ENCODE results near the gene PLPPR3. TPM values are rescaled to one million over a fixed set of nuclear protein-coding genes. Genes with fewer than 3 reads are reported as not detected.

The PLPPR3 gene
- total RNA-seq, 4 donors from 2014 or later, result not detected

DNA sequence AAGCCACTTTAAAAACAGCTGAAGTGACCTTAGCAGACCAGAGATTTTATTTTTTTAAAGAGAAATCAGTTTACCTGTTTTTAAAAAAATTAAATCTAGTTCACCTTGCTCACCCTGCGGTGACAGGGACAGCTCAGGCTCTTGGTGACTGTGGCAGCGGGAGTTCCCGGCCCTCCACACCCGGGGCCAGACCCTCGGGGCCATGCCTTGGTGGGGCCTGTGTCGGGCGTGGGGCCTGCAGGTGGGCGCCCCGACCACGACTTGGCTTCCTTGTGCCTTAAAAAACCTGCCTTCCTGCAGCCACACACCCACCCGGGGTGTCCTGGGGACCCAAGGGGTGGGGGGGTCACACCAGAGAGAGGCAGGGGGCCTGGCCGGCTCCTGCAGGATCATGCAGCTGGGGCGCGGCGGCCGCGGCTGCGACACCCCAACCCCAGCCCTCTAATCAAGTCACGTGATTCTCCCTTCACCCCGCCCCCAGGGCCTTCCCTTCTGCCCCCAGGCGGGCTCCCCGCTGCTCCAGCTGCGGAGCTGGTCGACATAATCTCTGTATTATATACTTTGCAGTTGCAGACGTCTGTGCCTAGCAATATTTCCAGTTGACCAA is 10.8 kb downstream of the PLPPR3 start:
- Histone ChIP-seq H3K4me1 (no peaks in the 10 kb centered on the region), H3K36me3 (peaks cover 0 to 75% (median 7%) of the 10 kb centered on the region in 3 donors), H3K27me3 (no peaks in the 10 kb centered on the region), H3K27ac (no peak overlapping the region), H3K4me3 (no peak overlapping the region), H3K9me3 (no peaks in the 10 kb centered on the region)
- DNase-seq, result no peak
- TF ChIP-seq, protein P1, sequence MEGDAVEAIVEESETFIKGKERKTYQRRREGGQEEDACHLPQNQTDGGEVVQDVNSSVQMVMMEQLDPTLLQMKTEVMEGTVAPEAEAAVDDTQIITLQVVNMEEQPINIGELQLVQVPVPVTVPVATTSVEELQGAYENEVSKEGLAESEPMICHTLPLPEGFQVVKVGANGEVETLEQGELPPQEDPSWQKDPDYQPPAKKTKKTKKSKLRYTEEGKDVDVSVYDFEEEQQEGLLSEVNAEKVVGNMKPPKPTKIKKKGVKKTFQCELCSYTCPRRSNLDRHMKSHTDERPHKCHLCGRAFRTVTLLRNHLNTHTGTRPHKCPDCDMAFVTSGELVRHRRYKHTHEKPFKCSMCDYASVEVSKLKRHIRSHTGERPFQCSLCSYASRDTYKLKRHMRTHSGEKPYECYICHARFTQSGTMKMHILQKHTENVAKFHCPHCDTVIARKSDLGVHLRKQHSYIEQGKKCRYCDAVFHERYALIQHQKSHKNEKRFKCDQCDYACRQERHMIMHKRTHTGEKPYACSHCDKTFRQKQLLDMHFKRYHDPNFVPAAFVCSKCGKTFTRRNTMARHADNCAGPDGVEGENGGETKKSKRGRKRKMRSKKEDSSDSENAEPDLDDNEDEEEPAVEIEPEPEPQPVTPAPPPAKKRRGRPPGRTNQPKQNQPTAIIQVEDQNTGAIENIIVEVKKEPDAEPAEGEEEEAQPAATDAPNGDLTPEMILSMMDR (IDR thresholded peaks at IDR 0.05), result no peak
- TF ChIP-seq POLR2A (IDR thresholded peaks at IDR 0.05), result no peak

DNA sequence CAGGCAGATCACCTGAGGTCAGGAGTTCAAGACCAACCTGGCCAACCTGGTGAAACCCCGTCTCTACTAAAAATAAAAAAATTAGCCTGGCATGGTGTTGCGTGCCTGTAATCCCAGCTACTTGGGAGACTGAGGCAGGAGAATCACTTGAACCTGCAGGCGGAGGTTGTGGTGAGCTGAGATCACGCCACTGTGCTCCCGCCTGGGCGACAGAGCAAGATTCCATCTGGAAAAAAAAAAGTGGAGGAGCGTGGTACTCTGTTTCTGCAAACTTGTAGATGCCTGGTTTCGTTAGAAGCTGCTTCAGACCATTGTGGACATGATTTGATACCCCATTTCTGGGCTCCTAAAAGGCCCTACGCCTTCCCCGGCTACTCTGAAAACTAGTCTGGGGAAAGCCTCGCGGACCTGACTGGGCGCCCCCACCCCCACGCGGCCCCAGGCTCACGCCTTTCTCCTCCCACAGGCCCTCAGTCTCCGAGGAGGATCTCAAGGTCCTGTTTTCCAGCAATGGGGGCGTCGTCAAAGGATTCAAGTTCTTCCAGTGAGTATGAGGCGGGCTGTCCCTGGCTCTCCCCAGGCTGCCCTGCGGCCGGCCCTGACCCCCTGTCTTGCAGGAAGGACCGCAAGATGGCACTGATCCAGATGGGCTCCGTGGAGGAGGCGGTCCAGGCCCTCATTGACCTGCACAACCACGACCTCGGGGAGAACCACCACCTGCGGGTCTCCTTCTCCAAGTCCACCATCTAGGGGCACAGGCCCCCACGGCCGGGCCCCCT is 11.5 kb downstream of the PLPPR3 start:
- H3K27ac ChIP-seq, result no peak overlapping the region
- TF ChIP-seq POLR2A (IDR thresholded peaks at IDR 0.05), result no peak
- TF ChIP-seq, protein P1 (IDR thresholded peaks at IDR 0.05), result no peak
- peaks cover 3 to 82% (median 7%) of the 10 kb centered on the region in 3 donors for H3K36me3 ChIP-seq
- H3K27me3 ChIP-seq, result no peaks in the 10 kb centered on the region
- H3K9me3 ChIP-seq, result no peaks in the 10 kb centered on the region
- no peaks in the 10 kb centered on the region for H3K4me1 ChIP-seq
- DNase-seq, result no peak
- H3K4me3 ChIP-seq, result no peak overlapping the region

DNA sequence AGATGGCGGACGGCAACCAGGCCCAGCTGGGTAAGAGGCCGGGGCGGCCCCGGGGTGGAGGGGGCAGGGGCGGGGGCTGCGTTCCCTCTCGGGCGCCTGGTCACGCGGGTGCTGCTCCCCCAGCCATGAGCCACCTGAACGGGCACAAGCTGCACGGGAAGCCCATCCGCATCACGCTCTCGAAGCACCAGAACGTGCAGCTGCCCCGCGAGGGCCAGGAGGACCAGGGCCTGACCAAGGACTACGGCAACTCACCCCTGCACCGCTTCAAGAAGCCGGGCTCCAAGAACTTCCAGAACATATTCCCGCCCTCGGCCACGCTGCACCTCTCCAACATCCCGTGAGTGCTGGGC is 13.4 kb downstream of the PLPPR3 start:
- Histone ChIP-seq H3K36me3 (peaks cover 3 to 94% (median 7%) of the 10 kb centered on the region in 3 donors), H3K4me3 (no peak overlapping the region), H3K9me3 (no peaks in the 10 kb centered on the region), H3K27me3 (no peaks in the 10 kb centered on the region), H3K4me1 (peaks cover 0 to 5% (median 0%) of the 10 kb centered on the region in 4 donors), H3K27ac (no peak overlapping the region)
- DNase-seq, result no peak
- no peak for TF ChIP-seq POLR2A (IDR thresholded peaks at IDR 0.05)
- TF ChIP-seq, protein P1 (IDR thresholded peaks at IDR 0.05), result no peak

DNA sequence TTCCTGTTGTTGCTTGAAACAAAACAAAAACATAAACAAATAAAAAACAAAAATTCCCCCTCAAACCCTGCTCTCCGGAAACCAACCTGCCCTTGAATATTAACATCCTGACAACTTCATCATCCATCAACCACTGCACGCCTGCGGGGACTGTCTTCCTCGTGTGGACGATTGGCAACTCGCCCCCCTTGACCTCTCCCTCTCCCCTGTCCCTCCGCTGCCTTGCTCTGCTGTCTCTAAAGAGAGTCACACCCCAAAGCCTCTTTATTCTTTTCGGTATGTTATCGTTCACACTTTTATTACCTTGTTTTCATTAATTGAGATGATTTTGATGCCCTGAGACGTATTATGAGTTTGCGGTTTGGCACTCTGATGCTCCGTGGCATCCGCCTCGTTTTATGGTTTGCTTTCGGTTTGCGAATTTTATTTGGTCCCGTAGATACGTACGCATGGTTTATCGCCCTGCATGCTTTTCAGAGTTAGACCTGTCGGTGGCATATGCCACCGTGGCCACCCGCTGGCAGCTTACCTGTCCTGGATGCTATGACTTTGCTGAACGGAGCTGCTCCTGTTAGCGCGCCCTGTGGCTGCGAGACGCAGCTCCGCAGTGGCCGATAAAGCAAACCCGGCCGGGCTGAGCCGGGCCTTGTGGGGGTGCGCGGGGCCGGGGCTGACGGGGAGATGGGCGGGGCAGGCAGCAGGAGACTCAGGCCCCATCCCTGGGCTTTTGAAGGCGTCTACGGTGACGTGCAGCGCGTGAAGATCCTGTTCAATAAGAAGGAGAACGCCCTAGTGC is 13.9 kb downstream of the PLPPR3 start:
- H3K4me1 ChIP-seq, result peaks cover 0 to 11% (median under 1%) of the 10 kb centered on the region in 4 donors
- no peak overlapping the region for H3K27ac ChIP-seq
- H3K4me3 ChIP-seq, result no peak overlapping the region
- no peaks in the 10 kb centered on the region for H3K9me3 ChIP-seq
- peaks cover 3 to 94% (median 7%) of the 10 kb centered on the region in 3 donors for H3K36me3 ChIP-seq
- TF ChIP-seq, protein P1 (IDR thresholded peaks at IDR 0.05), result no peak
- no peak for TF ChIP-seq POLR2A (IDR thresholded peaks at IDR 0.05)
- DNase-seq, result no peak
- H3K27me3 ChIP-seq, result no peaks in the 10 kb centered on the region

DNA sequence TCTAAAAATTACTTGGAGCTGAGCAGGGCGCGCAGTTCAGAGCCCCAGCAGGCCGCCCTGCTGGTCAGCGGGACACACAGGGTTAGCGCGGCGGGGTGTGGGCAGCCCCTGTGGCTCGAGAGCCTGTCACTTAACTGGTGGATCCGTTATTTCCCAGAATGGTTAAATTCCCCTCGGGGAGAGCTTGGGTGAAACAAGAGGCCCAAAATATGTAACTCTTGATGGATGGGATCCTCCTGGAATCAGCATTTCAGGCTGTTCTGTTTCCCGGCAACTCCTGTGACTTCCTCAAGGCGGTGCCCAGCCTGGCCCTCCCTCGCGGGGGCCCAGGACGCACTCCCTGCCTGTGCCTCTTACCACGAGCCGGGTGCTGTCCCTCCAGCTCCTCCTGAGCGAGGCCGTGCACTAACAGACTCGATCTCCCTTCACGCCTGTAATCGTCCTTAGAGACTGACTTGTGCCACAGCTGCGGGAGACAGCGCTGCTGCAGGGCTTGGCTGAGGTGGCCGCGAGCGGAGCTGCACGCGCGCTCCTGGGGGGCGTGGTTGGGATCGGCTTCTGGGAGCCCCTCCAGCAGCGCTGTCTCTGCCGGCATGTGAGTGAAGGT is 14.8 kb downstream of the PLPPR3 start:
- H3K27ac ChIP-seq, result no peak overlapping the region
- H3K27me3 ChIP-seq, result no peaks in the 10 kb centered on the region
- no peak for DNase-seq
- H3K36me3 ChIP-seq, result peaks cover 3 to 94% (median 7%) of the 10 kb centered on the region in 3 donors
- H3K9me3 ChIP-seq, result no peaks in the 10 kb centered on the region
- no peak overlapping the region for H3K4me3 ChIP-seq
- TF ChIP-seq, protein P1 (IDR thresholded peaks at IDR 0.05), result no peak
- TF ChIP-seq POLR2A (IDR thresholded peaks at IDR 0.05), result no peak
- H3K4me1 ChIP-seq, result peaks cover 0 to 20% (median 6%) of the 10 kb centered on the region in 4 donors

Measured in Peyer's patch (tissue), 4 donors.